Activated T-helper 17 cell treated with anti-CD3 and anti-CD28 coated beads, Interleukin-2, amount 50 U/mL, for 72 hours (primary cell): ENCODE measurements around the gene AAR2. TPM values are rescaled to one million over a fixed set of nuclear protein-coding genes. Genes with fewer than 3 reads are reported as not detected.

Source experiments
- ATAC-seq: fragments of 150-1000 bp; cut with Tn5 transposase; replicated peaks from 2 replicates; pipeline ENCODE4 v1.10.0; 2021; ENCODE audit warnings: mild to moderate bottlenecking, moderate library complexity
- H3K27ac Mint-ChIP-seq: one replicate; pipeline ENCODE4 v1.8.0; 2022; ENCODE audit warnings: mixed read lengths
- H3K27me3 Mint-ChIP-seq: one replicate; pipeline ENCODE4 v1.8.0; 2022; ENCODE audit warnings: mixed read lengths
- H3K36me3 Mint-ChIP-seq: one replicate; pipeline ENCODE4 v1.8.0; 2022; ENCODE audit warnings: low read depth, mild to moderate bottlenecking, mixed read lengths
- H3K4me1 Mint-ChIP-seq: one replicate; pipeline ENCODE4 v1.8.0; 2022; ENCODE audit warnings: mixed read lengths
- H3K4me3 Mint-ChIP-seq: one replicate; pipeline ENCODE4 v1.8.0; 2022; ENCODE audit warnings: mild to moderate bottlenecking, mixed read lengths
- H3K9me3 Mint-ChIP-seq: one replicate; pipeline ENCODE4 v1.8.0; 2022; ENCODE audit warnings: mixed read lengths
- total RNA-seq, 2 donors: library from RNA; stranded (reverse); gene quantifications; one replicate each; pipeline ENCODE4 v1.2.3, GENCODE V29; 2022

AAR2 gene
- total RNA-seq, 2 donors from 2014 or later, result 15.3 to 20.6 TPM

DNA sequence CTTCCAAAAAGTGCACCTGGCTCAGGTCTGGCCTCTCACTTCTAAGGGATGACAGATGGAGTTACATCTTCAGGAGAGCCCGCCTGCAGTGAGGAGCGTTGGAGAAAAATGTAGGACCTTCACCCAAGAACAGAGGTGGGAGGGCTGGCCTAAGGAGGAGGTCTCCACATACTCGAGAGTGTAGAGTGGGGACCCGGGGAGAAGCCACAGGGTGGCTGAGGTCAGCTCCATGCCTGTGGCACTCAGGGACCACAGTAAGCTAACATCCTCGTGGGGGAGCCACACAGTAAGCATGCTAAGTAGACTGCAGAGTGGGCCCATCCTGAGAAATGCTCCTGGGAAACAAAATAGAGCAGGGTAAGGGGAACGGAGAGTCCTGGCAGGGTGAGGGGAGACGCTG, 24.0 kb downstream of the AAR2 start:
- H3K9me3 Mint-ChIP-seq, result no peaks in the 10 kb centered on the region
- H3K4me1 Mint-ChIP-seq, result no peaks in the 10 kb centered on the region
- H3K27me3 Mint-ChIP-seq, result no peaks in the 10 kb centered on the region
- peaks cover 27% of the 10 kb centered on the region for H3K36me3 Mint-ChIP-seq
- no peak overlapping the region for H3K27ac Mint-ChIP-seq
- H3K4me3 Mint-ChIP-seq, result no peak overlapping the region
- no peak for ATAC-seq

DNA sequence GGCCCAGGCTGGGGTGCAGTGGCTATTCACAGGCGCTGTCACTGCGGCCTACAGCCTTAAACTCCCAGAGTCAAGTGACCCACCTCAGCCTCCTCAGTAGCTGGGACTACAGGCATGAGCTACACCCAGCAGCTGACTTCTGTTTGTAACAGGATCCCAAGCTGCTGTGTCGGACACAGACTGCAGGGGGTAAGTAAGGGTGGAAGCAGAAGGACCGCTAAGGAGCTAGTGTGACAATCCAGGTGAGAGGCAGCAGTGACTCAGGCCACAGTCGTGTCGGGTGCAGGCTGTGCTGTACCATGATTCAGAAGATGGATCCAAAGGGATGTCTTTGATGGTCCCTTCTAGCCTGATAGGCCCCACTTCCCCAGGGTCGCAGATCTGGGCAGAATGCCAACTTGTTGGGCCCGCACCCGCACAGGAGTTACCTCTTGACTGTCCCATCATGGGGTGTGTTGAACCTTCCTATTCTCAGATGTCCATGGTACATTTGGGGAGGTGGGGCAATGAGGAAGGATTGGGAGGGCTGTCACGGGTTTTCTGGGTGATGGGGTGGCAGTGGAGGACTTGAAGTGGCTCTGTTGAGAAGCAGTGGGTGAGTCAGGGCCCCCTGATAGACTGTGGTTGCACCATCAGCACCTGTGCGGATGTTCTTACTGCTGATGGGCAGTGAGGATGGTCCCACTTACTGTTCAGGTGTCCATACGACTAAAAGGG, 25.3 kb downstream of the AAR2 start:
- Mint-ChIP-seq H3K36me3 (peaks cover 15% of the 10 kb centered on the region), H3K27ac (no peak overlapping the region)

GRCh38 chr20:36262440-36262839, 26.2 kb downstream of the AAR2 start:
- ATAC-seq, result no peak
- Mint-ChIP-seq H3K27me3 (no peaks in the 10 kb centered on the region), H3K4me1 (no peaks in the 10 kb centered on the region), H3K27ac (no peak overlapping the region), H3K36me3 (peaks cover 6% of the 10 kb centered on the region), H3K4me3 (no peak overlapping the region), H3K9me3 (no peaks in the 10 kb centered on the region)

More for the DNA sequence above, 25.3 kb downstream of the AAR2 start:
- H3K27me3 Mint-ChIP-seq, result no peaks in the 10 kb centered on the region
- no peaks in the 10 kb centered on the region for H3K9me3 Mint-ChIP-seq
- H3K4me1 Mint-ChIP-seq, result no peaks in the 10 kb centered on the region
- H3K4me3 Mint-ChIP-seq, result no peak overlapping the region
- ATAC-seq, result no peak

GRCh38 chr20:36264426-36265246, 28.4 kb downstream of the AAR2 start:
- ATAC-seq, result no peak
- Mint-ChIP-seq H3K27me3 (no peaks in the 10 kb centered on the region), H3K36me3 (no peaks in the 10 kb centered on the region), H3K27ac (no peak overlapping the region), H3K4me1 (no peaks in the 10 kb centered on the region), H3K4me3 (no peak overlapping the region), H3K9me3 (no peaks in the 10 kb centered on the region)

DNA sequence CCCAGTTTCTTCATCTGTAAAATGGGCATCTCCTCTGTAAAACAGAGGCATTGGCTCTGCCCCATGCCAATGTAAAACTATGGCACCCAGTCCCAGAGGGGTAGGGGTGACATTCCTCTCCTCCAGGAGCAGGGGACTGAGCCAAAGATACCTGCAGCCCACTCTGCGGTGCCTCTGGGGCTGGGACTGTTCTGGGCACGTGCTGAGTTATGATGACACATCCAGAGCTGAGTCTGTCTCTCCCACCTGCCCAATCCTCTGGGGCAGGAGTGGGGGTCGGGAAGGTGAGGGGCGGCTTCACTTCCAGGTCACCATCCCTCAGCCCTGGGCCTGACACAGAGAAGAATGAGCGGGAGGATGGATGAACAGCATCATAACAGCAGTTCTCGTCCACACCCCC, 29.9 kb downstream of the AAR2 start:
- Mint-ChIP-seq H3K27me3 (no peaks in the 10 kb centered on the region), H3K9me3 (no peaks in the 10 kb centered on the region), H3K4me3 (no peak overlapping the region), H3K4me1 (no peaks in the 10 kb centered on the region), H3K27ac (no peak overlapping the region), H3K36me3 (no peaks in the 10 kb centered on the region)
- no peak for ATAC-seq

GRCh38 chr20:36267605-36268381, 31.5 kb downstream of the AAR2 start:
- no peak for ATAC-seq
- Mint-ChIP-seq H3K4me3 (no peak overlapping the region), H3K4me1 (no peaks in the 10 kb centered on the region)

DNA sequence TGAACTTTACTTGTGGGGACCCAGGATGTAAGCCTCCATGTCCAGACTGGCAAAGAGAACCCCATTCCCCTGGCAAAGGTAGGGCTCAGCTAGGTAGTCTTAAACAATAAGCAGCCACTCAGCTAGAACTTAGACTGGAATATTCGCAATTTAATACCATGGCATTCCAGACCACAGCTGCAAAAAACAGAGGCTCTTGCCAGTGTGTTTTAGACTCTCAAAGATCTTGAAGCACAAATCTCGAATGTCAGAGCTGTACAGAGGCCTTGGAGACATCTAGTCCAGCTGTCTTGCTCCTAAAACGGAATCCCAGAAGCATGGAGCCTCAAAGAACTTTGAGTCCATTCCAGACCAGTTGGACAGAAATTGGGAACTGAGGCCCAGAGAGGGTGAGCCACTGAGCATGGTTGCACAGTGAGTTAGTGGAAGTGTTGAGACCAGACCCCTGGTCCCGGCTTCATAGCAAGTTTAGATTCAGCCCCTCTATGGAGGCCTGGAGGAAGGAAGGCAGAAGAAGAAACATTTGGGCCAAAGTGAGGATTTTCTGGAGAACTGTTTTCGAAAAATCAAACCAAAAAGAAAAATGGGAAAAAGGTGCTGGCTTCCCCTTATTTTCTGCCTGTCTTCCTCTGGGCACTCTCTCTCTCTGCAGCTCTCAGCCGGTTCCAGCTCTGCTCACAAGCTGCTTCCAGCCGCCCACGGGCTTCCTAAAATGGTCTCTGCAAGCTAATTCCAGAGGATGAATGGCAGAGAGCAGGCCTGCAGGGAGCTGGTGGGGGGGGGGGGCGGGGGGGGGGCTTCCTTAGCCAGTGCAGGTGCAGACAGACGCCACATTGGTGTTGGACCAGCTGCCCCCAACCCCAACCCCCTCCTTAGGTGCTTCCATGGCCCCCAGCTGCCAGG, 32.4 kb downstream of the AAR2 start:
- peaks cover 5% of the 10 kb centered on the region for H3K27me3 Mint-ChIP-seq
- no peaks in the 10 kb centered on the region for H3K36me3 Mint-ChIP-seq
- no peak overlapping the region for H3K27ac Mint-ChIP-seq
- H3K4me3 Mint-ChIP-seq, result no peak overlapping the region
- H3K9me3 Mint-ChIP-seq, result no peaks in the 10 kb centered on the region
- no peaks in the 10 kb centered on the region for H3K4me1 Mint-ChIP-seq
- ATAC-seq, result no peak

More at GRCh38 chr20:36267605-36268381, 31.5 kb downstream of the AAR2 start:
- no peak overlapping the region for H3K27ac Mint-ChIP-seq
- no peaks in the 10 kb centered on the region for H3K36me3 Mint-ChIP-seq
- no peaks in the 10 kb centered on the region for H3K9me3 Mint-ChIP-seq
- no peaks in the 10 kb centered on the region for H3K27me3 Mint-ChIP-seq

DNA sequence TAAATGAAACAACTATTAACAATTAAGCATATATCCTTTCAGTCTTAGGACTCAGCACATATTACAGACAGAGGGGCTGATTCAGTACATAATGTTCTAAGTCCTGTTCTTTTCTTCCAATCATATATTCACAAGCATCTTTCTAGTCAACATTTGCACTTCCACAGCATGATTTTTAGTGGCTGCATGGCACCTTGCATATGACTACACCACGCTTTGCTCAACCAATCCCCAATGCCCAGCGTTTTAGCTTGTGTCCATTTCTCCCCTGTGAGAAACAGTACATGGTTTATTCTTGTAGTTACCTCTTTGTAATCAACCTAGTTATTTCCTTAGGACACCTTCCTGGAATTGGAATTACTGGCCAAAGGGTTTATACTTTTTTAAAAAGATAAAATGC, 33.2 kb downstream of the AAR2 start:
- H3K27me3 Mint-ChIP-seq, result peaks cover 13% of the 10 kb centered on the region
- no peak for ATAC-seq
- no peak overlapping the region for H3K4me3 Mint-ChIP-seq
- no peaks in the 10 kb centered on the region for H3K4me1 Mint-ChIP-seq
- no peak overlapping the region for H3K27ac Mint-ChIP-seq
- H3K9me3 Mint-ChIP-seq, result no peaks in the 10 kb centered on the region
- H3K36me3 Mint-ChIP-seq, result no peaks in the 10 kb centered on the region

DNA sequence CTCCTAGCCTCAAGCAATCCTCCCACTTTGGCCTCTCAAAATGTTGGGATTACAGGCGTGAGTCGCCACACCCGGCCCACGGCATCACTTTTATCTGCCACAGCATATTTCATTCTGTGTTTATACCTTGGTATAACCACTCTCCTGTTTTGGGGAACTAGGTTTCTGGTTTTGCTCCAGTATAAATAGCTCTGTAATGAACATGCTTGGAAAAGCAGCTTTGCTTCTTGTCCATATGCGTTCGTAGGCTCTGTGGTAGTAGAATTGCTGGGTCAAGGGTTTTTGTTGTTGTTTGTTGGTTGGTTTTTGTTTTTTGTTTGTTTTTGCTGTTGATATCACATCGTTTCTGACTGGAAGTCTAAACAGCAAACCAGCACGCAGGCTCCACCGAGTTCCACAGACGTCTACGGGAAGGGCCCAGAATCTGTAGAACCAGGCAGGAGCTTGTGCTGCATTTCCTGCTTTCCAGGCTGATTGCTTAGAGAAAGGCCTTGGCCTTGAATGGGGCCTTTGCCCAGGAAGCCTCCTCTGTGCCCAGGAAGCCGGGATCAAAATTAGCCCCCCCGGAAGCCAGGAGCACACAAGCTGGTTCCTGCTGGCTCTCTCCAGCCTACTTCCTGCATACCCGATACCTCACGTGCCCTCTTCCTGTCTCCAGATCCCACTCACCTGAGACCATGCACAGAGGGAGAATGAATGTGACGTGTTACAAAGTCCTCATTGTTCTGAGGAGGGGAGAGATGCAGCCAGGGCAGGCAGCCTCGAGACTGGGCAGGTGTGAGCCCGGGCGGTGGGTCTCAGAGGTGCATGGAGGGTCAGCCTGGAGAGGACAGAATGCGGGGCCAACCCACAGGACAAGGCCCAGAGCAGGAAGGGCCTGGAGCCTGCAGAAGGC, 34.7 kb downstream of the AAR2 start:
- Mint-ChIP-seq H3K9me3 (no peaks in the 10 kb centered on the region), H3K27me3 (peaks cover 15% of the 10 kb centered on the region), H3K4me1 (no peaks in the 10 kb centered on the region), H3K36me3 (no peaks in the 10 kb centered on the region), H3K27ac (peak overlapping the region; percentile 15), H3K4me3 (no peak overlapping the region)
- no peak for ATAC-seq

DNA sequence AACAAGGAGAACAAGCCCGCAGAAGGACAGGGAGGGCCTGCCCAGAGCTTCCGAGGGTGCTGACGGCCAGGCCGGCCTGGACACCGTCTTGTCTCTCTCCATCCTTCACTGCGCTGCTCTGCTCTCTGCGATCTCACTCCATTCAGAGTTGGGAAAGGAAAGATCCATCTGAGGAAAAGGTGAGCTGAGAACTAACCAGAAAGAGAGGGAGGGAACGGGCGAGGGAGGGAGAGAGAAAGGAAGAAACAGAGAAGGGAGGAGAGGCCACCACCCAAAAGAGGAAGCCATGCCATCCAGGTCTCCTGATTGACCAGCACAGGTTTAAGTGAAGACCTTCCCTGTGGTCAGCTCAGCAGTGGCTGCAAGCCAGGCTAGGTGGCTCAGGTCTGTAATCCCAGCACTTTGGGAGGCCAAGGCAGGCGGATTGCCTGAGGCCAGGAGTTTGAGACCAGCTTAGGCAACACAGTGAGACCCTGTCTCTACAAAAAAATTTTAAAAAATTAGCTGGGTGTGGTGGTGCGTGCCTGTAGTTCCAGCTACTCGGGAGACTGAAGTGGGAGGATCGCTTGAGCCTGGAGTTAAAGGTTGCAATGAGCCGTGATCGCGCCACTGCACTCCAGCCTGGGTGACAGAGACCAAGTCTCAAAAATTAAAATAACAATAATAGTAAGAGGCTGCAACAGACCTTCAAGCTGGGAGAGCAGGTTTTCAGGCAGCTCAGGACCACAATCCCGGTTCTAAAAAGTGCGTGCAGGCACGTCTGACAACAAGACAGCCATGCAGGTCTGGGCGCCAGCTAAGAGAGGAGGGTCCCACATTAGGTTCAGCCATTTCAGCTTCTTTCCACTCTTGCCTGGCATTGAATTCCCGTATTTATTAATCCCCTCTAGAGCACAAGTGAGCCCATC, 35.6 kb downstream of the AAR2 start:
- Mint-ChIP-seq H3K36me3 (no peaks in the 10 kb centered on the region), H3K4me3 (no peak overlapping the region), H3K4me1 (no peaks in the 10 kb centered on the region), H3K27me3 (peaks cover 15% of the 10 kb centered on the region), H3K9me3 (no peaks in the 10 kb centered on the region), H3K27ac (peak overlapping the region; percentile 15)
- no peak for ATAC-seq

DNA sequence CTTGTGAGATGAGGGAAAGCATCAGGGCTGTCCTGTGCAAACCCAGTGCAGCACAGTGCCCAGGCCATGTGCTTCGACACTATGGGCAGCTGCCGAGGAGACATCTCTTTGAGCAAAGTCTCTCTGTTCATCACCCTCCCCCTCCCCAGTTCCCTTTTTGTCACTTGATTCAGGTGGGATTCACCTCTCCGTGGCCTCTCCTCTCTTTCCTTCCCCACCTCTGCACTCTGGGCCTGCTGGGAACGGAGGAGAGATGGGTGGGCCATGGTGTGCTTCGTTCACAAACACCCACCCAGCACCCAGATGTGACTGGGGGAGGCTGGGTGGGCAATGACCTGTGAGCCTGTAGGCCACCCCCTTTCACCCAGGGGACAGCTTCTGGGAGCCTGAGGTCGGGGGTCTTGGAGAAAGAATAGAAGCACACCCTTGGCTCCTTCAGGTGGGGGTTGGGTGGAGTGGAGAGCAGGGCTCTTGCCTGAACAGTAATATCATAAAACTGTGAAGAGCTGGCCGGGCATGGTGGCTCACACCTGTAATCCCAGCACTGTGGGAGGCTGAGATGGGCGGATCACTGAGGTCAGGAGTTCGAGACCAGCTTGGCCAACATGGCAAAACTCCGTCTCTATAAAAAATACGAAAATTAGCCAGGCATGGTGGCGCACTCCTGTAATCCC, 36.4 kb downstream of the AAR2 start:
- H3K27me3 Mint-ChIP-seq, result peaks cover 15% of the 10 kb centered on the region
- H3K27ac Mint-ChIP-seq, result no peak overlapping the region
- no peak overlapping the region for H3K4me3 Mint-ChIP-seq
- no peaks in the 10 kb centered on the region for H3K4me1 Mint-ChIP-seq
- H3K9me3 Mint-ChIP-seq, result no peaks in the 10 kb centered on the region
- ATAC-seq, result no peak
- H3K36me3 Mint-ChIP-seq, result no peaks in the 10 kb centered on the region
